ENCODE measurements around the gene FHL2. TPM values are rescaled to one million over a fixed set of nuclear protein-coding genes. Genes with fewer than 3 reads are reported as not detected.

Gene FHL2
- total and polyA plus RNA-seq, 2 experiments from 2014 or later = 612 to 1,288 TPM

DNA sequence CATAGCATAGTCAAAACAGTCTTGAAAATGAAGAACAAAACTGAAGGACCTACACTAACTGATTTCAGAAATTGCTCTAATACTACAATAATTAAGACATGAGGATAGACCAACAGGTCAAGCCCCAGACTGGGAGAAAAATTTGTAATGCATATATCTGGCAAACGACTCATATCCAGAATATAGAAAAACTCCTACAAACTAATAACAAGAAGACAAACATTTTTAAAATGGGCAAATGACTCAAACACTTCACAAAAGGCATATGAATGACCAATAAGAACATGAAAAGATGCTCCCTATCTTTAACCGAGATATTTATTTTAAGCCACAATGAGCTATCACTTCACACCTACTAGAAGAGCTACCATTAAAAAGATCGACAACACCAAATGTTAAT, 83.5 kb downstream of the FHL2 start:
- TF ChIP-seq, protein P1, sequence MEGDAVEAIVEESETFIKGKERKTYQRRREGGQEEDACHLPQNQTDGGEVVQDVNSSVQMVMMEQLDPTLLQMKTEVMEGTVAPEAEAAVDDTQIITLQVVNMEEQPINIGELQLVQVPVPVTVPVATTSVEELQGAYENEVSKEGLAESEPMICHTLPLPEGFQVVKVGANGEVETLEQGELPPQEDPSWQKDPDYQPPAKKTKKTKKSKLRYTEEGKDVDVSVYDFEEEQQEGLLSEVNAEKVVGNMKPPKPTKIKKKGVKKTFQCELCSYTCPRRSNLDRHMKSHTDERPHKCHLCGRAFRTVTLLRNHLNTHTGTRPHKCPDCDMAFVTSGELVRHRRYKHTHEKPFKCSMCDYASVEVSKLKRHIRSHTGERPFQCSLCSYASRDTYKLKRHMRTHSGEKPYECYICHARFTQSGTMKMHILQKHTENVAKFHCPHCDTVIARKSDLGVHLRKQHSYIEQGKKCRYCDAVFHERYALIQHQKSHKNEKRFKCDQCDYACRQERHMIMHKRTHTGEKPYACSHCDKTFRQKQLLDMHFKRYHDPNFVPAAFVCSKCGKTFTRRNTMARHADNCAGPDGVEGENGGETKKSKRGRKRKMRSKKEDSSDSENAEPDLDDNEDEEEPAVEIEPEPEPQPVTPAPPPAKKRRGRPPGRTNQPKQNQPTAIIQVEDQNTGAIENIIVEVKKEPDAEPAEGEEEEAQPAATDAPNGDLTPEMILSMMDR (IDR thresholded peaks at IDR 0.05; ENCODE audit: low read depth, low read length) = no peak
- Histone ChIP-seq H3K4me3 (no peak overlapping the region), H3K27ac (no peak overlapping the region), H3K27me3 (no peaks in the 10 kb centered on the region), H3K4me1 (ENCODE audit: low read depth) (no peaks in the 10 kb centered on the region), H3K36me3 (no peaks in the 10 kb centered on the region), H3K9me3 (ENCODE audit: low read depth) (no peaks in the 10 kb centered on the region)
- no peak for DNase-seq (ENCODE audit: low read depth in 1 of 2, low spot score in 1 of 2)

DNA sequence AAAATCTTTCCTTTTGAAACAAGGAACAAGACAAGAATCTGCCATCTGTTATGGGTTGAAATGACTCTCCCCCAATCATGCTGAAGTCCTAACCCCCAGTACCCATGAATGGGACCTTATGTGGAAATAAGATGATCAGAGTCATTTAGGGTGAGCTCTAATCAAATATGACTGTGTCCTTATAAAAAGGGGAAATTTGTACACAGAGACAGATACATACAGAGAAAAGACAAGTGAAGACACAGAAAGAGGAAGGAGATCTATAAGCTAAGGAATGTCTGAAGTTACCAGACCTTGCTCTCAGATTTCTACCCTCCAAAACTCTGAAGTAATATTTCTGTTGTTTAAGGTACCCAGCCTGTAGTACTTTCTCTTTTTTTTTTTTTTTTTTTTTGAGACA, 85.0 kb downstream of the FHL2 start:
- no peaks in the 10 kb centered on the region for H3K36me3 ChIP-seq
- no peaks in the 10 kb centered on the region for H3K27me3 ChIP-seq
- no peak for DNase-seq (ENCODE audit: low read depth in 1 of 2, low spot score in 1 of 2)
- H3K9me3 ChIP-seq (ENCODE audit: low read depth) = no peaks in the 10 kb centered on the region
- TF ChIP-seq, protein P1 (IDR thresholded peaks at IDR 0.05; ENCODE audit: low read depth, low read length) = no peak
- H3K4me1 ChIP-seq (ENCODE audit: low read depth) = peaks cover 5% of the 10 kb centered on the region
- no peak overlapping the region for H3K27ac ChIP-seq
- no peak overlapping the region for H3K4me3 ChIP-seq

Other genes with a start within 250 kb of the FHL2 start
- gene GPR45, start 157.3 kb downstream of the FHL2 start, total RNA-seq = not detected in 2 replicates
- gene GPR45, start 157.3 kb downstream of the FHL2 start, polyA plus RNA-seq = not detected in 2 replicates
- 15.8 and 18.9 TPM in 2 replicates for gene TGFBRAP1, start 69.3 kb downstream of the FHL2 start, total RNA-seq
- gene TGFBRAP1, start 69.3 kb downstream of the FHL2 start, polyA plus RNA-seq = 11.4 and 11.5 TPM in 2 replicates
- 21.5 and 37.9 TPM in 2 replicates for gene C2orf49, start 61.5 kb downstream of the FHL2 start, total RNA-seq
- 19.2 and 31.3 TPM in 2 replicates for gene C2orf49, start 61.5 kb downstream of the FHL2 start, polyA plus RNA-seq